ENCODE data around the gene GJB6.

DNA sequence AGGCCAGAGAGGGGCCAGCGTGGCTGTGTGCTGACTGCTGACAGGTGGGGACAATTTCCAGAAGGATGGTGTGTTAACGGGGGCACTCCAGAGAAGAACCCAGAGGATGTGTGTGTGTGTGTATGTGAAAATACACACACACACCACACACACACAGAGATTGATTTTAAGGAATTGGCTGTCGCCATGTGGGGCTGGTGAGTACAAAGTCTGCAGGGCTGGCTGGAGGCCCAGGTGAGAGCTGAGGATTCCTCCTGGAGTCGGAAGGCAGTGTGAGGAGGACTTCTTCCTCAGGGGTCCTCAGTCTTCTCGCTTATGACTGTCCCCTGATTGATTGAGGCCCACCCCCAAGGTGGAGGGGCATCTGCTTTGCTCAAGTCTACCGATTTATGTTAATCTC, 7.6 kb upstream of the GJB6 start:
- TF ChIP-seq, protein P1, sequence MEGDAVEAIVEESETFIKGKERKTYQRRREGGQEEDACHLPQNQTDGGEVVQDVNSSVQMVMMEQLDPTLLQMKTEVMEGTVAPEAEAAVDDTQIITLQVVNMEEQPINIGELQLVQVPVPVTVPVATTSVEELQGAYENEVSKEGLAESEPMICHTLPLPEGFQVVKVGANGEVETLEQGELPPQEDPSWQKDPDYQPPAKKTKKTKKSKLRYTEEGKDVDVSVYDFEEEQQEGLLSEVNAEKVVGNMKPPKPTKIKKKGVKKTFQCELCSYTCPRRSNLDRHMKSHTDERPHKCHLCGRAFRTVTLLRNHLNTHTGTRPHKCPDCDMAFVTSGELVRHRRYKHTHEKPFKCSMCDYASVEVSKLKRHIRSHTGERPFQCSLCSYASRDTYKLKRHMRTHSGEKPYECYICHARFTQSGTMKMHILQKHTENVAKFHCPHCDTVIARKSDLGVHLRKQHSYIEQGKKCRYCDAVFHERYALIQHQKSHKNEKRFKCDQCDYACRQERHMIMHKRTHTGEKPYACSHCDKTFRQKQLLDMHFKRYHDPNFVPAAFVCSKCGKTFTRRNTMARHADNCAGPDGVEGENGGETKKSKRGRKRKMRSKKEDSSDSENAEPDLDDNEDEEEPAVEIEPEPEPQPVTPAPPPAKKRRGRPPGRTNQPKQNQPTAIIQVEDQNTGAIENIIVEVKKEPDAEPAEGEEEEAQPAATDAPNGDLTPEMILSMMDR (conservative IDR thresholded peaks at IDR 0.05; ENCODE audit: low read depth, low read length) = no peak
- no peak for TF ChIP-seq EZH2 (IDR thresholded peaks at IDR 0.05; ENCODE audit: low read length, unreplicated experiment)
- no peak for TF ChIP-seq EZH2phosphoT487 (IDR thresholded peaks at IDR 0.05; ENCODE audit: borderline replicate concordance, low read length)
